Right renal pelvis (tissue), 4 donors: ENCODE results near the gene RIN3. TPM values are rescaled to one million over a fixed set of nuclear protein-coding genes. Genes with fewer than 3 reads are reported as not detected.

ENCODE experiments used
- DNase-seq, 4 donors: peaks; one replicate each; pipeline ENCODE4 v3.0.0-alpha.2; 2013; ENCODE audit warnings: low read depth in 4 of 4, low spot score in 3 of 4, missing footprints in 1 of 4
- polyA plus RNA-seq, 4 donors: library from polyadenylated mRNA; unstranded; fragments of 120-200 nt; gene quantifications; one replicate each; pipeline ENCODE4 v1.2.1, GENCODE V29; 2013; ENCODE audit not compliant: insufficient read length in 4 of 4

The RIN3 gene
- polyA plus RNA-seq, 4 donors, result 5.7 to 7.7 (median 6.7) TPM

DNA sequence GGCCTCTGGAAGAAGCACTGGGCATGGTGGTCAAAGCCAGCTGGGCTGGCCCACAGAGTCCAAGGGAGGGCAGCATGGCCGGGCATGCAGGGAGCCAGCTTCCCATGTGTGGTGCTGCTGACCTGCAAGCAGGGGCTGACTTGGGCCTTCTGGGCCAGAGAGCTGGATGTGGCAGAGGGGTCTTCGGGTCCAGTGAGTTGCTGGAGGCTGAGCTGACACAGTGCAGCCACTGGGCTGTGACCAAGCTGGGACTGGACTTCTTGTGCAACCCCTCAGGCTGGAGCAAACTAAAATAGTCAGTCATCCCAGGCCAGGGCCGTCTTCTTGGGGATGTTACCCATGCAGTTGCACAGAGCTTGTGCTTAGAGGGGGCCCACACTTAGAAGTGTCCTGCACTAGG lies 7.3 kb upstream of the RIN3 start:
- no peak for DNase-seq

DNA sequence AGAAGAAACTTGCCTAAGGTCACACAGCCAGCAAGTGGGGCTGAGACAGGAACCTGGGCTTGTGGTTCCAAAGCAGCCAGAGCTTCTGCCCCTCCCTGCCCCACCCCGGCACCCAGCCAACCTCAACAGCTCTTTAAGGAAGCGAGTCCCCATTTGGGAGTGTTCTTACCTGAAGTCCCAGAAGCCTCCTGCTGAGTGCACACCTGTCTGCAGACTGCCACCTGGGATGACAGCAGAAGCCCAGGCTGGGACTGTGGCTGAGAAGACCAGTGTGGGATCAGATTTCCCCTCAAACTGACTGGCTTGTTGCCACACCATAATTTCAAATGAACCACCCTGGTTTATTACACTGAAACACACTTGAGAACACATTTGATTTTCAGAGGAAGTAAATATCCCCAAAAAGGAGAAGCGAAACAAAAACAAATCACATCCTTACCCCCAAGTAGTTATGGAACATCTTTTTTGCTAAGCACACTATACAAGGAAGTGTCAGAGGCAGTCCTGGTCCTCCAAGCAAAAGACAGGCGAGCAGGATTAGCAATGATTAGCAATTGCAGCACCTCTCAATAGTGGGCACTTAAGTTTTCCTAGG lies 6.3 kb upstream of the RIN3 start:
- no peak for DNase-seq

DNA sequence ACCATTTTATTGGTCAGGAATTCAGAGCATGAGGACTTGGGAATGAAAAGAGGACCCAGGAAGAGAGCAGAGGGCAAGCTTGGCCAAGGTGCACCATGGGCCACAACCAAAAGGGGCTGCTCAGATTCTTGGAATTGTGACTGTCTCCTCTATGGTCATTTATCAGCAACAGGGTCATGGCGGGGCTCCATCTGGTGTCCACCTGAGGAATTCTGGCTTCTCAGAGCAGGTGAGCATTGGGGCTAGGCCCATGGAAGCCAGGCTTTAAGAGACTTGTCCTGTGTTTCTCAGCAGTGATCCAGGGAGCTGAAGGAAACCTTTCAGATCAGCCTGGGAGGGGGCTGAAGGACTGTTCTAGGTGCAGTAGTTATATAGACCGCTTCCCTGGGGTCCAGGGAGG lies 2.6 kb upstream of the RIN3 start:
- DNase-seq, result no peak

DNA sequence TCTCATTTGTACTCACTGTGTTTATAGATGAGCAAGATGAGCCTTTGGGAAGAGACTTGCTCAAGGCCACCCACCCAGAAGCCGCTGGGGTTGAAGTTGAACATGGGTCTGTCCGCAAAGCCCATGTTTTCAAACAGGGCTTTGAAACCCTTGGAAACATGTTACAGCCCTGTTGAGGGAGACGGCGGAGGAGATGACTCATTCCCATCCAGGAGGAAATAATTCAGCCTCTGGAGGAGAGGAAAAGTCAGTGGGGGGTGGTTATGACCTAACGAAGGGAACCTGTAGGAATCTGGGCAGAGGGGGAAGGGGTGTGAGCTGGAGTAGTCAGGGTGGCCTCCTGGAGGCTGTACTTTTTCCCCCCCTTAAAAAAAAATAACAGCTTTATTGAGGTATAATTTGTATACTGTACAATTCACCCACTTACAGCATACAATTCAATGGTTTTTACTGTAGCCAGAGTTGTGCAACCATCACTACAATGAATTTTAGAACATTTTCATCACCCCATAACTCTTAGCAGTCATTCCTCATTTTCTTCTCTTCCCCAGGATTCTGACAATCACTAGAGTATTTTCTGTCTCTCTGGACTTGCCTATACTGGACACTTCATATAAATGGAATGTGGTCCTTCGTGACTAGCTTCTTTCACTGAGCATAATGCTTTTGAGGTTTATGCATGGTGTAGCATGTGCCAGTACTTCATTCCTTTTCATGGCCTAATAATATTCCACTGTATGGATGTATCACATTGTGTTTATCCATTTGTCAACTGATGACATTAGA lies 1.9 kb upstream of the RIN3 start:
- DNase-seq, result no peak

DNA sequence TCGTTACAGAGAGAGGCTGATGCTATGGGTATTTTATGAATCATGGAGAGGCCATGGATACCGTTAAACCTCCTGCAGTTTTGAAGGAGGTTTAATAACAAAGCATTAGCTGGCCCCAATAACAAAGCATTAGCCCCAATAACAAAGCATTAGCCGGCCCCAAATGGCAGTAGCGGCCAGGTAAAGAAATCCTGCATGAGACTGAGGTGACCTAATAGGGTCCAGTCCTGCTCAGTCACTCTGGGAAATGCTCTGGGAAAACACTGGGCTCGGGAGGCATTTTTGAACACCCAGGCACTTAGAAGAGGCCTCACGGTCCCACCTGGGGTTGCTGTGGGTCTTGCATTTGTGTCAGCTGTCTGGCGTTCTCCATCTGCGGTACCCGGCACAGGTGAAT lies 776 bp upstream of the RIN3 start:
- DNase-seq, result no peak

DNA sequence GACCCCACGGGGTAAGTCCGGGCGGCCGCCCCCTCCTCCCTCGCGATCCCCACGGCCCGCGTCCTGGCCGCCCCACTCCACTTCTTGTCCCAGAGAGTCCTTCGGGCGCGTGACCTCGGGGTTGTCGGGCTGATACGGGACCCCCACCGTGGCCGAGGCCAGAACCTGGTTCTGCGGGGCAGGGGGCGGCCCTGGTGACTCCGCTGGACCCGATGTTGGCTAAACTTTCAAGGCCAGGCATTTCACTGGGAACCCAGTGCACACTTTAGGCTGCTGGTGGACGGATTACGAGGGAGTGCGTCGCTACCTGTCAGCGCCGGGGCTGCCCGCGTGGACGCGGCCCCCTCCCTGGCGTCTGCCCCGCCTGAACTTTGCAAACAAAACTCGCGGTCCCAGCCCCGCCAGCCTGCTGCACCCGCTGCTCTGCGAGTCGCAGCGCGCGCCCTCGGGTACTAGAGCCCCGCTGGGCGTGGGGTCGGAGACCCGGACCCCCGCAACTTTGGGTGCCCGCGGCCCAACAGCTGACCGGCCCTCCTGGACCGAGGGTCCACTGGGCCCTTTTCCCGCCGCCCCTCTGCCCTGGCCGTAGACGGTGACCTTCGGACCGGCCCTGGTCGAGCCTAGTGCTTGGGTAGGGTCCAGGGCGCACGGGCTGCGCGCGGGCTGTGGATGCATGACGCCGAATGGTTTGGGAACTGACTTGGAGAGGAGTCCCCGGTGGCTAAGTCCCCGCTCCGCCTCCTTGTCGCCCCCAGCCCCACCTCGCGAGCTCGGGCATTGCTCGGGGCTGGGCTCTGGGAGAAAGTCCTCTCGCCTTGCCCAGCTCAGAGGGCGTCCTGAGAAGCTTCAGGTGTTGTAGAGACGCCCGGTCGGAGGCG lies 624 bp downstream of the RIN3 start:
- DNase-seq, result no peak

DNA sequence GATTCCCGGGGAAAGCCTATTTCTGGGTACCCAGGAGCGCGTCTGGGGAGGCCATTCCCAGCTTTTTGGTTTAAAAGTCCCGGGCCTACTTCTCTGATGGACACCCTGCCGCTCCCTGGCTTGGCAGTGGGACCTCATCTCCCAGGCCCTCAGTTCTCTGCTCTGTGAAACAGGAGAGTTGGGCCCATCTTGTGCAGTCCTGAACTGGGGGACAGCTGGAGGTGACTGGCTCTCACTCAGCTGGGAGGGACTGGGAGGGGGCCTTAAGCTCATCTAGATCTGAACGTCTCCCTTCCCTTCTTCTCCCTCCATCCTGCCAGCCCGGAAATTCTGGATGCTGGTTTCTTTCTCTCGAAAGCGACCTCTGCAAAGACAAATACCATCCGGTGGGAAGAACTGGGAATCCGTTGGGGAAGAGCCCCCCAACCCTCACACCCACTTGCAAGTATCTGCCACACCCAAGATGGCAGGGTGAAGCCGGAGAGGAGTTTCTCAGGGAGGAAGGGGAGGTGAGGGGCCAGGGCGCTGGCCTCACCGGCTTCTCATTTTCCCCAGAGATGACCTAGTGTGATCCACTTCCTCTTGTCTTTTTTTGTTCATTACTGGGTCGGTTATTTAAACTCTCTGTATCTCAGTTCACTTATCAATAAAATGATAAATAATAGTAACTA lies 1.4 kb downstream of the RIN3 start:
- DNase-seq, result no peak

DNA sequence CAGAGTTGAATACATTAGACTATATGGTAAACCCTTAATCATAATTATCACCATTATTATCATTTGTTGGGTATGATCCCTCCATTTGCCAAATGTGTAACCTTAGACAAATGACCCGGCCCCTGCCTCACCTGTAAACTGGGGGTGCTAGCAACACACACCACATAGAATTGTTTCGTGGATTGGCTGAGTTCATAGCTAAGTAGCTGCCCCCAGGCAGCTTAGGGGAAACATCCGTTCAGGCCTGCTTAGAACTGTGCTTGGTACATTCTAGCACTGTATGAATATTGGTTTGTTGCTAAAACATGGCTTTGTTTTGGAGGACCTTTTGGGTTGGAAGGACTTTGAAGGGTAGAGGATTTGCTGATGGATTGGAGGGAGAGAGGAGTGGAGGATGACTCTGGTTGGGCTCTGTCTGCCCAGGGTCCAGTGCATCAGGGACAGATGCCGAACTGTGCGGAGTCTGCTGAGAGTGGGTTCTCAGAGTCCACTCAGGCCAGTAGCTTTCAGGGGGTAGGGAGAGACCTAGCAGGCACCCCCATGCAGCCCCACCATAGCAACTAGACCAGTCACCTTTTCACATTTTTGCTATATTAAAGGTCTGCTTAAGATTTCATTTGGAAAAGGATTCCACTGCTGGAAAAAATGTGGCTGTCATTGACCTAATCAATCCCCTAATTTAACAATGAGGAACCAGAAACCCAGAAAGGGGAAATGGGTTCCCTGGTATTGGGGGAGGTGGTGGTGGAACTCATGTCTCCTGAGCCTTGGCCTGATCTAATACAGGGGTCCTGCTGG lies 2.2 kb downstream of the RIN3 start:
- DNase-seq, result no peak

DNA sequence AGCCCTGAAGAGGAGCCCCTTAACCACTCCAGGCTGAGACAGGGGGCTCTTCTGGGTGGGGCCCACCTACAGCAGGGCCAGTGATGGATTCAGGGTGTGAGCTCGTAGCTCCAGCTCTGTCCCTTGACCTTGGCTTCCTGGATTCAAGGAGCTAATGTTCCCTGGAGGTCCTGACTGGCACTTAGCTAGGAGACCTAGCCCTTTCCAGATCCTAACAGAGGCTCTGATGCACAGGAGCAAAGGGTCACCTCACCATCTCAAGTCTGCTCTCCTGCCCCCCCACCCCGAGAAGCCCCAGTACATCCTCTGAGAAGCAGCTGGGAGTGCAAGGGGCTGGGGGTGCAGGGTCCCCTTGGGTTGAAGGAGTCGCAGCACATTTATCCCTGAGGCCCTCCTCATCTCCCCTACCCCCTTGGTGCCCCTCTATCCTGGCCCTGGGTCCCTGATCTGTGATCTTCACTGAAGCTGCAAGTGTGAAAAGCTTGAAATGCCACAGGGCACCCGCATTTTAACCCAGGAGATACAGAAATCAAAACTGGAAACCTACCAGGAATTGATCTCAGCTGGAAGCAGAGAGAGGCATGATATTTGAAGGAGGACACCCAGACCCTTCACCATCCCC lies 2.9 kb downstream of the RIN3 start:
- DNase-seq, result no peak

DNA sequence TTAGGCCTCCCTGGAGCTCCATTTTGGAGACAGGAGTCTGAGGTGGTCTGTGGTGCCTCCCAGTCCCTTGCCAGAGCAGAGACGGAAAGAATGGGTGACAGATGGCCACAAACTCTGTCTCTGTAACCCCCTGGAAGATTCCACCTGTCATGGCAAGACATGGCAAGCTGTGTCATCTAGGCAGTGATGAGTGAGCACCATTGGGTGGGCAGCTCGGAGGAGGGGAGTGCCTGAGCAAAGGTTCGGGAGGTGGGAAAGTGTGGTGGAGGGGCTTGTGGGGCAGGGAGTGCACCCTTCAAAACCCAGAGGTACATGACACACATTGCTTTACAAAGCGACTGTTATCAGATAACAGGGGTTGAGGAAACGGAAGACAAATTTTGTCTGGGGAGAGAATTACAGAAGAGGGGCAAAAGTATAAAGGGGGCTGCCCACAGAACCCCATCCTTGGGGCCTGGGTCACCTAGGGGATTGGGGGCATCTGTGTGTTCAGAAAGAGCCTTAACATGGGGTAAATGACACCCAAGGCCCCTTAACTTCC lies 3.5 kb downstream of the RIN3 start:
- no peak for DNase-seq

DNA sequence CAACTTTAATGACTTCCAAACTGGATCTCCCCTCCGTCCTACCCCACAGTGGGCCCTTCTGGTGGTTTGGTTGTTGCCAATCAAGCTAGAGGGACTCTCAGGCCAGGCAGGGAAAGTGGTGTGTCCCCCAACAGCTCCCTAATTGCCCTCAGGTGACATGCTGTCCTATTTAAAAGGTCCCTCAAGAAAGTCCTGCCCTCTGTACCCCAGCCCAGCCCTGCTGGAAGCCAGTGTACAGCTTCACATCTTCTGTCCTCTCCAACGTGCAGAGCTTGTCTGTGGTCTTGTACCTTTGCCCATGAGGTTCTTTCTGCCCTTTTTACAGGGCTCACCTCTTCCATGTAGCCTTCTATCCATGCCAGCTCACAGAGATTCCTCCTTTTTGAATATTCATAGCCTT lies 4.2 kb downstream of the RIN3 start:
- DNase-seq, result no peak

DNA sequence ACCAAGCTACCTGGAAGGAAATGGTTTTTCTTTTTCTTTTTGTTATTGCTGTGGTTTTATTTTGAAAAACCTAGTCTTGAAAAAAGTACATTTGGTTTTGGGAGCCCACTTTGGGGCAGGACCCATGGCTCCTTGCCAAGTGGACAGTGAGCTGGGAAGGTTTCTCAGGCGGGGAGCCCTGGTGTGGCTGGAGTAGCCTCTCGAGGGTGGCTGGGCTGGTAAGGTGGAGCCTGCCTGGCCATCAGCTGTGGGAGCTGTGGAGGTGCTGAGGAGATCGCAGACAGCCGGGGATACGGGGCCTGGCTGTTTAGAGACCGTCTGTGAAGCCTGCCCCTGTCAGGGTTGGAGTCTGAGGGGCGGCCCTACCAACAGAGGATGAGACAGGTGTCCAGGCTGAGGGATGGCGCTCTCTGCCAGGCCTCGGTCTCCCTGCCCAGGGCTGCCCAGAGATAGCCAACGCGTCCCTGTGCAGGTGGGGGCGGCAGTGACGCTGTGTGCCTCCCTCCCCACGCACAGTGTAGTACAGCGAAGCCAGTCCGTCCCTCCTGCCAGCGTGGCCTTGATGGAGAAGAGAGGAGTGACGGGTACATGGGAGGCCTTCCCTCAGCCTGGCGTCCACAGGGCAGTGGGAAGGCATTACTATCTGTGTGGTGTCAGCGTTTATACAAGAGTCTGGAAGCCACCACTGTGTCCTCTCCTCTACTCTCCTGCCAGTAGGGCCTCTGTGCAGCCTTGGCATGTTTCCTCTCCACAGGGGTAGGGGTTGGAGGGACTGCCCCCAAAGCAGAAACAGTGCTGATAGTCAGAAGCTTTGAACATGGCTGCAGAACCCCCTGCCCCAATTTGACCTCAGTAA lies 5.9 kb downstream of the RIN3 start:
- DNase-seq, result no peak

DNA sequence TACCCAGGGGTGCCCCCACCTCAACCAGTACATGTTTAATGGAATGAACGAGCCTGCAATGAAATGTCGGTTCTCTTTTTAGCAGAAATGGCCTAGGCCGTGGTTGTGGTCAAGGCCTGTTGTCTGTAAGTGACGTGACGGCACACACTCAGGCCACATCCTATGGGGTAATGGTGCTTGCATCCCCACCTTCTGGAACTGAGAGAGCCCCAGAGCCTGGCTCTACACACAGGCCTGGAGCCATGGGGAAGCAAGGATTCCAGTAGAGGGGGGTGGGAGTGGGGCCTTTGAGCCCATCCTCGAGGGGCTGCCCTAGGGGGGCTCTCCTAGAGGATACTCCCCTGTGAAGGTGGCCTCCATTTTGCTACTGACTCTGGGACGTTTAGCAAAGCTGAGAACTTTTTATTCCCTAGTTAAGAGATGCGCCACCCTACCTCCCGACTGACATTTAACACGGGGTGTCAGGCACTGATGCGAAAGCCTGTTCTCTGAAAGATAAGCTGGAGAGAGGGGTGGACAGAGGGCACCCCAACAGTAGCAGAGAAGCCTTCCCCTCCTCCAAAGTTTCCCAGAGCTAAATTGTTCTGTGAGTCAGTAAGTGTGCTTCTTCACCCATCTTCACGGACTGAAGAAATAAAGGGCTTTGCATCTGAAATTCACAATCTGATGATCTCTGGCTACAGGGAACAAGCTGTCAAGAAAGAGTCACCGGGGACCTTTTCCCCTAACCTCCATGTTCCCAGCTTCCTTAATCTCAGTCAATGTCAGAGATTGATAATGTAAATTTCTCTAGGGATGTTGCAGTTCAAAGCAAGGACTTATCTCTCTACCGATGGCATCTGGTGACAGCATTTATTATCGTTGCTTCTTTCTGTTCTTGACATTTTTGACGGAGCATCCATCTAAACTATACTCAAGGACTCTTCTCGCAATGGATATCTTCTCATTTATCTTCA lies 6.8 kb downstream of the RIN3 start:
- DNase-seq, result no peak

DNA sequence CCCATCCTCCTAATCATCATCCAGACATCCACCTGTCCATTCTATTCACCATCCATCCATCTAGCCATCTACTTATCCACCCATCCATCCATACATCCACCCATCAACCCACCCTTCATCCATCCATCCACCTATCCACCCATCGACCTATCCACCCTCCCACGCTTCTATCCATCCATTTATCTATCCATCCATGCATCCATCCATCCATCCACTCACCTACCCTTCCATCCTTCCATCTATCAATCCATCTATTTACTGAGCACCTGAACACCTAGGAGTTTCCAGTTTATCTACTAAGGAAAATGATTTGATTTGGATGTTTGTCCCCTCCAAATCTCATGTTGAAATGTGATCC lies 7.5 kb downstream of the RIN3 start:
- no peak for DNase-seq

DNA sequence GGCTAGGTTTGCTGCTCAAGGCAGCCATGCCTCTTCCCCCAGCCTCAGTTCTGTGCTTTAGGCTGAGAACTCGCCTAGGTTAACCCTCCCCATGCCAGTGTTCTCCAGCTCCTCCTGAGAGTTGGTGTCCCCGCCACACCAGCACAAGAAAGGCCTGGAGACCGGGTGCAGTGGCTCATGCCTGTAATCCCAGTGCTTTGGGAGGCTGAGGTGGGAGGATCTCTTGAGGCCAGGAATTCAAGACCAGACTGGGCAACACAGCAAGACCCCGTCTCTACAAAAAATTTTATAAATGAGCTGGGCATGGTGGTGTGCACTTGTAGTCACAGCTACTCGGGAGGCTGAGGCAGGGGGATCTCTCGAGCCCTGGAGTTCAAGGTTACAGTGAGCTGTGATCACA lies 10.2 kb downstream of the RIN3 start:
- no peak for DNase-seq

DNA sequence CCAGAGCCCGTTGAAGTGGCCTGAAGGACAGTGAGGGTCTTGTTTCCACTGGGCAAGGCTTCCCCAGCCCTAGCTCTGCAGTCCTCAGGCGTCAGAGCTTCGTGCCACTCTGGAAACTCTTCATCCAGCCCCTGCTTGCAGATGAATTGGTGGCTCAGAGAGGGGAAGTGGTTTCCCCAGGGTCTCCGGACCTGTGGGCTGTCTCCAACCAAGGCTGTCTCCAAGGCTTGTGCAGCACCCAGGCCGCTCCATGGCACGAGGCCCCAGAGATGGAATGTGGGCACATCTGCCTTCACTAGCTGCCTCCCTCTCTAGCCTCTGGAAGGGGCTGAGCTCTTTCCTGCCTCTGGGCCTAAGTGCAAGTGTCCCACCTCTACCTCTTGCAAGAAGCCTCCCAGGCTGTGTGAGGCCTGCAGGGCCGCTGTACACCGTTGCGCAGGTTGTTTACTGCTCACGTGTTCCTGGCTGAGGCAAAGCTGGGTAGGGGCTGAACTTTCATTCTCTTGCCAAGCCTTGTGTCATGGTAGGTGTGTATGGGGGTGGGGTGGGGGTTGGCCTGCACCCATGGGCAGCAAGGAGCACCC lies 11.1 kb downstream of the RIN3 start:
- DNase-seq, result no peak
